GM20000 (cell line): ENCODE results near the gene NXPH4.

ENCODE experiments used
- DNase-seq: peaks from one replicate; pipeline ENCODE4 v3.0.0; 2012; ENCODE audit warnings: low spot score
- TF ChIP-seq, protein P1 (sequence below): IDR thresholded peaks from 2 replicates; pipeline ENCODE4 v1.5.1; 2012; ENCODE audit warnings: mild to moderate bottlenecking, control low read depth; ENCODE audit errors: extremely low read depth, missing control alignments

Gene NXPH4

DNA sequence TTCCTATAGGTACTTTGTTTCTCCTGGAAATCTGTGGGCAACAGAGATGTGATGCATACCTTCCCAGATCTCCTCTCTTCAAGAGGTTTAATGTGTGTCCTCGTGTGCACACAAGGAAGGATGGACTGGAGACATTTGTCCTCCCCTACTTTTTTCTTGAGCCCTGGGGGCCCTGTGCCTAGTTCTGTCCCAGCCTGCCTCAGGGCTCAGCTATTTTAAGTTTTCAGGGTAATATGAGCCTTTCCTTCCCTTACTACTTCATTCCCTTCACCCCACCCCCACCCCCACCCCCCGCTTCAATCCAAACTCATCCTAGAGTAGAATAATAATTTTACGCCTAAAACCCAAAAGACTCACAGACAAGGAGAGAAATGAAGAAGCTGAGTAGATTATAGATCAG lies 33.9 kb downstream of the NXPH4 start:
- TF ChIP-seq, protein P1, sequence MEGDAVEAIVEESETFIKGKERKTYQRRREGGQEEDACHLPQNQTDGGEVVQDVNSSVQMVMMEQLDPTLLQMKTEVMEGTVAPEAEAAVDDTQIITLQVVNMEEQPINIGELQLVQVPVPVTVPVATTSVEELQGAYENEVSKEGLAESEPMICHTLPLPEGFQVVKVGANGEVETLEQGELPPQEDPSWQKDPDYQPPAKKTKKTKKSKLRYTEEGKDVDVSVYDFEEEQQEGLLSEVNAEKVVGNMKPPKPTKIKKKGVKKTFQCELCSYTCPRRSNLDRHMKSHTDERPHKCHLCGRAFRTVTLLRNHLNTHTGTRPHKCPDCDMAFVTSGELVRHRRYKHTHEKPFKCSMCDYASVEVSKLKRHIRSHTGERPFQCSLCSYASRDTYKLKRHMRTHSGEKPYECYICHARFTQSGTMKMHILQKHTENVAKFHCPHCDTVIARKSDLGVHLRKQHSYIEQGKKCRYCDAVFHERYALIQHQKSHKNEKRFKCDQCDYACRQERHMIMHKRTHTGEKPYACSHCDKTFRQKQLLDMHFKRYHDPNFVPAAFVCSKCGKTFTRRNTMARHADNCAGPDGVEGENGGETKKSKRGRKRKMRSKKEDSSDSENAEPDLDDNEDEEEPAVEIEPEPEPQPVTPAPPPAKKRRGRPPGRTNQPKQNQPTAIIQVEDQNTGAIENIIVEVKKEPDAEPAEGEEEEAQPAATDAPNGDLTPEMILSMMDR: no peak
- DNase-seq: no peak

- no peak for DNase-seq
- TF ChIP-seq, protein P1: no peak
Measured at GRCh38 chr12:57250956-57251355, 34.4 kb downstream of the NXPH4 start, which contains the start of gene STAC3. TSS of gene STAC3 (minus strand) at chr12:57251187. CDS start at chr12:57249636, 1,551 bp downstream.

- TF ChIP-seq, protein P1: no peak
- no peak for DNase-seq
Measured at GRCh38 chr12:57254506-57255280, 38.1 kb downstream of the NXPH4 start.

DNA sequence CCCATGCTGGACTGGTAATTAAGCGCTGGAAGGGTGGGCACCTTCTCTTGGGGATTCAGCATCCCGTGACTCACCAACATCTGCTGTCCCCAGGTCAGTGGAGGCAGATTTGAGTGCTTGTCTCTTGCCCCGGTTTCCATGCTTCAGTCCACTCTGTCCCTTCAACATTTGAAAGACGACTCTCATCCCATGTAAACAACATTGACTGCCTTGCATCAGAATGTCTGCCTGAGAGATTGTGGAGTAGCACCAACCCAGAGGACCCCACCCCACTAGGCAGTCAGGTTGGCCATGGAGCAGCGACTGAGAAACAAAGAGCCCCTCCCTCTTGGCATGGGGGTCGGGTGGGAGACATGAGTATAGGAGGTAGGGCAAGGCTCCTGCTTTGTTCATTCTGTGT lies 39.3 kb downstream of the NXPH4 start:
- no peak for DNase-seq
- TF ChIP-seq, protein P1: no peak

GRCh38 chr12:57258977-57259970 lies 42.7 kb downstream of the NXPH4 start:
- TF ChIP-seq, protein P1: no peak
- no peak for DNase-seq

- no peak for DNase-seq
- TF ChIP-seq, protein P1: no peak
Measured at GRCh38 chr12:57260366-57260765, 43.8 kb downstream of the NXPH4 start.

- TF ChIP-seq, protein P1: no peak
- no peak for DNase-seq
Measured at GRCh38 chr12:57261428-57261865, 44.9 kb downstream of the NXPH4 start.
